Effector memory CD4-positive, alpha-beta T cell (primary cell): ENCODE results near the gene GAA.

Experiments used
- DNase-seq, 3 donors: peaks; one replicate each; pipeline ENCODE4 v3.0.0-alpha.2; 2020
- H3K27ac ChIP-seq: 2 replicates; pipeline ENCODE4 v1.7.0; 2013; ENCODE audit warnings: mild to moderate bottlenecking, low read length, moderate library complexity; ENCODE audit not compliant: insufficient read depth, poor library complexity, severe bottlenecking
- H3K27me3 ChIP-seq: replicated peaks from 2 replicates; pipeline ENCODE4 v1.7.0; 2013; ENCODE audit warnings: mild to moderate bottlenecking, low read length; ENCODE audit not compliant: insufficient read depth, control insufficient read depth, poor library complexity, severe bottlenecking
- H3K36me3 ChIP-seq: 2 replicates; pipeline ENCODE4 v1.7.0; 2013; ENCODE audit warnings: mild to moderate bottlenecking, low read length, moderate library complexity; ENCODE audit not compliant: control insufficient read depth, insufficient read depth
- H3K4me1 ChIP-seq: 2 replicates; pipeline ENCODE4 v1.7.0; 2013; ENCODE audit warnings: low read length, mild to moderate bottlenecking; ENCODE audit not compliant: control insufficient read depth, insufficient read depth, poor library complexity, severe bottlenecking
- H3K4me3 ChIP-seq: 2 replicates; pipeline ENCODE4 v1.7.0; 2013; ENCODE audit warnings: low read length, low read depth, mild to moderate bottlenecking; ENCODE audit not compliant: insufficient read depth, poor library complexity, severe bottlenecking
- H3K9me3 ChIP-seq: 2 replicates; pipeline ENCODE4 v1.7.0; 2013; ENCODE audit warnings: mild to moderate bottlenecking, low read length, moderate library complexity; ENCODE audit not compliant: control insufficient read depth

The GAA gene

DNA sequence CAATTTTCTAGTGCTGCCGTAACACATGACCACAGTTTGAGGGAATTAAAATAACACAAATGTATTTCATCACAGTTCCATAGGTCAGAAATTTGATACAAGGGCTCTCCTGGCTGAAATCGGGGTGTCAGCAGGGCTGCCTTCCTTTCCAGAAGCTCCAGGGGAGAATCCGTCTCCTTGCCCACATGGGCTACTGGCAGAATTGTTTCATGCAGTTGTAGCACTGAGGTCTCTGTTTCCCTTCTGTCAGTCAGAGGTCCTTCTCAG is 25.0 kb downstream of the GAA start:
- Histone ChIP-seq H3K27ac (no peak overlapping the region), H3K36me3 (no peaks in the 10 kb centered on the region), H3K4me1 (no peaks in the 10 kb centered on the region), H3K4me3 (no peak overlapping the region), H3K27me3 (peaks cover 4% of the 10 kb centered on the region), H3K9me3 (no peaks in the 10 kb centered on the region)
- DNase-seq = no peak

- H3K27ac ChIP-seq = no peak overlapping the region
- no peaks in the 10 kb centered on the region for H3K9me3 ChIP-seq
- DNase-seq = no peak
- H3K27me3 ChIP-seq = peaks cover 4% of the 10 kb centered on the region
- H3K4me1 ChIP-seq = no peaks in the 10 kb centered on the region
- no peak overlapping the region for H3K4me3 ChIP-seq
- H3K36me3 ChIP-seq = peaks cover 14% of the 10 kb centered on the region
Observed at GRCh38 chr17:80129006-80129565, 27.7 kb downstream of the GAA start.

DNA sequence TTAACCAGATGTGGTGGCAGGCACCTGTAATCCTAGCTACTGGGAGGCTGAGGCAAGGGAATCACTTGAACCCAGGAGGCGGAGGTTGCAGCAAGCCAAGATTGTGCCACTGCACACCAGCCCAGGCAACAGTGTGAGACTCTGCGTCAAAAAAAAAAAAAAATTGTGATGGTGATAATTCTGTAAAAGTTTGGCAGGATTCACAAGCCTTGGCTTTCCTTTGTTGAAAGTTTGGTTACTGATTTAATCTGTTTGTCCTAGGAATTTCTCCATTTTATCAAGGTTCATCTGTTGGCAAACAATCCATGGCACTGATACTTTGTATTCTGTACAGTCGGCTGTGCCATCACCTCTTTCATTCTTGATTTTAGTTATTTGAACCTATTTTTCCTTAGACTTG is 29.6 kb downstream of the GAA start:
- Histone ChIP-seq H3K4me3 (no peak overlapping the region), H3K27me3 (no peaks in the 10 kb centered on the region), H3K4me1 (no peaks in the 10 kb centered on the region), H3K36me3 (peaks cover 28% of the 10 kb centered on the region), H3K27ac (no peak overlapping the region), H3K9me3 (no peaks in the 10 kb centered on the region)
- no peak for DNase-seq

GRCh38 chr17:80132906-80133625 is 31.7 kb downstream of the GAA start:
- Histone ChIP-seq H3K4me3 (no peak overlapping the region), H3K36me3 (peaks cover 49% of the 10 kb centered on the region), H3K4me1 (no peaks in the 10 kb centered on the region), H3K9me3 (no peaks in the 10 kb centered on the region), H3K27me3 (no peaks in the 10 kb centered on the region), H3K27ac (no peak overlapping the region)
- DNase-seq = no peak

DNA sequence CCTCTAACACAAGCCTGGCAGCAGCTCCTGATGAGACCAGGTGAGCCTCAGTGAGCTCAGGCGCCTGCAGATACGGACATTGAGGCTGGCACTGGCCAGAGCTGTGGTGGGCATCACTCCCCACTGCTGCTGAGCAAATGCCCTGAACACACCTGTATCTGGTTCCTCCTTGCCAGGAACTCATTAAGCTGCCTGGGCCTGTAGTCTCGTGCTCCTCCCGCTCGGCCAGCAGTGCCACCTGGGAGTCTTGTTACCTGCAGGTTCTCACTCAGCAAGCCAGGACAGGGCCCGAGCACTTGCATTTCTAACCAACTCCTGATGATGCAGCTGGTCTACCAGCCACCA is 32.2 kb downstream of the GAA start:
- Histone ChIP-seq H3K36me3 (peaks cover 54% of the 10 kb centered on the region), H3K27me3 (no peaks in the 10 kb centered on the region), H3K9me3 (no peaks in the 10 kb centered on the region), H3K27ac (no peak overlapping the region), H3K4me3 (no peak overlapping the region), H3K4me1 (no peaks in the 10 kb centered on the region)
- DNase-seq = no peak

DNA sequence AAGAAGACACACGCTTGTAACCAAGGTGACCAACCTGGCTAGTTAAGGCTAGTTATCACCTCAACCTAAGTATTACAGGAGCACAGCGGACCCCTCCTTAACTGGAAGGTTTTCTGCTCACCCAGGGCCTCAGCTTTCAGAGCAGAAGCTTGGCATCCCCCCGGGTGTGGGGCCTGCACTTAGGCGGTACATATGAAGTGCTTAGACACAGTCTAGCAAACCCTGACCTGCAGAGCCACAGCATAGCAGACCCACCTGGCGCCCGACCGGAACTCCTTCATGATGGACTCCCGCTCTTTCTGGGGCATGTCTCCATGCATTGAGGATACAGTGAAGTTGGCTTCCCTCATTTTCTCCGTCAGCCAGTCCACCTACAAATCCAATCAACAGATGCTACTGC is 35.8 kb downstream of the GAA start:
- no peaks in the 10 kb centered on the region for H3K4me1 ChIP-seq
- no peak overlapping the region for H3K4me3 ChIP-seq
- peaks cover 84% of the 10 kb centered on the region for H3K36me3 ChIP-seq
- no peaks in the 10 kb centered on the region for H3K27me3 ChIP-seq
- H3K9me3 ChIP-seq = no peaks in the 10 kb centered on the region
- no peak for DNase-seq
- no peak overlapping the region for H3K27ac ChIP-seq

DNA sequence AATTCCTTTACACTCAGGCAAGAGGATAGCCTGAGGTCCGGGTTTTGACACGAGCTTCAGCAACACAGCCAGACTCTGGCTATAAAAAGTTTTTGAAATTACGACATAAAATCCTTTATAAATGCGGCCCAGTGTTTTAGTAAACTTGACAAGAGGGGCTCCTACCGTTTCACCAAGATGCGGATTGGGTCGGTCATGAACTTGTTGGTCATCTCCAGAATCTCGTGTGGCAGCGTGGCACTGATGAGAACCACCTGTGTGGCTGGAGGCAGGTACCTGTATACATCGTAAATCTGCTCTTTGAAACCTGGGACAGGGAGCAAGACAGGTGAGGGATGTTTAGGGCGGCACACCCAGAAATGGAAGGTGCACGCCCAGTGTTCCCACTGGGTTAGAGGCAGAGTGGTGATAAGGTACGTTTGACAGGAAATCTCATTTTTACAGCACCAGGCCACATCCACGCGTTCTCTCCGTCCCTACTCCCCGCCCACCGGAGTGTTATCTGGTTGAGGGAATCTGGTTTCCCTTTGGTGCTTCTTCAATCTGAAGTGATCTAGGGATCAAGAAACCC is 37.6 kb downstream of the GAA start:
- no peaks in the 10 kb centered on the region for H3K4me1 ChIP-seq
- no peaks in the 10 kb centered on the region for H3K27me3 ChIP-seq
- no peak for DNase-seq
- H3K27ac ChIP-seq = no peak overlapping the region
- H3K36me3 ChIP-seq = peaks cover 87% of the 10 kb centered on the region
- no peaks in the 10 kb centered on the region for H3K9me3 ChIP-seq
- H3K4me3 ChIP-seq = no peak overlapping the region

GRCh38 chr17:80141463-80142165 is 40.2 kb downstream of the GAA start:
- Histone ChIP-seq H3K27ac (no peak overlapping the region), H3K4me3 (no peak overlapping the region)
- no peak for DNase-seq

DNA sequence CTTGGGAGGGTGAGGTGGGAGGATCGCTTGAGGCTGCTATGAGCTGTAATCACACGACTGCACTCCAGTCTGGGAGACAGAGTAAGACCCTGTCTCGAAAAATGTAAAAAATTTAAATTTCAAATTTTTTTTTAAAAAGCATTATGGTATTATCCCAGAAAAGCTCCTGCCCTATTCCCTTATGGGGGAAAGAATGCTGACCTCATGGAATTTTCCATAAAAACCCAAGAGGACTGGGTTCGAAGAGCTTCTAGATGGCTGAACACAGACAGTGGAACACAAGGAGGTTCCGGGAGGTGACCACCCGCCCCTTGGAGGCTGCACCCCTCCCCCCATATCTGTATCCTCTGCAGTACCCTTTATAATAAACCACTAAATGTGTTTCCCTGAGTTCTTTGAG is 41.5 kb downstream of the GAA start:
- Histone ChIP-seq H3K36me3 (peaks cover 52% of the 10 kb centered on the region), H3K27me3 (no peaks in the 10 kb centered on the region), H3K4me3 (no peak overlapping the region), H3K9me3 (no peaks in the 10 kb centered on the region), H3K27ac (no peak overlapping the region), H3K4me1 (peaks cover 17% of the 10 kb centered on the region)
- DNase-seq = no peak

More at GRCh38 chr17:80141463-80142165, 40.2 kb downstream of the GAA start:
- Histone ChIP-seq H3K9me3 (no peaks in the 10 kb centered on the region), H3K4me1 (peaks cover 14% of the 10 kb centered on the region), H3K27me3 (no peaks in the 10 kb centered on the region), H3K36me3 (peaks cover 65% of the 10 kb centered on the region)
